ENCODE measurements around the gene HELT.

HELT gene

DNA sequence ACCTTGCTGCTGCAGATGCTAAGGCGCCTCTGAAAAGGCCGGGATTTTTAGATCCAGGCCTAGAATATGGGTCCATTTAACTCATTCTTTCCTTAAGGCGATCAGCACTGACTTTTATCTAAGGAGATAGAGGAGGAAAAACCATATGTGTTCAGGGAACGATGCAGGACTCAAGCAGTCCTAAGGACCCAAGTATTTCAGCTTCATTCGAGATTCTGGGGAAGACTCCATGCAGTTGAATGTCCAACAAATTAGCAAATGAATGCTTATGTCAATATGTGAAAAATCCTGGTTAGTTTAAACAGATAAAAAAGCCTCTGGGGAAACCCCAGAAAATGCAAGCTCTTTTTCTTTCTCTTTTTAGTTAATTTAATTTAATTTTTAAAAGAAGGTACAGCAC, 36.0 kb downstream of the HELT start:
- H3K4me3 ChIP-seq (replicated peaks; ENCODE audit: low read depth, low read length), result no peak overlapping the region
- no peak for DNase-seq (ENCODE audit: extremely low read depth, low read depth)
- TF ChIP-seq, protein P1, sequence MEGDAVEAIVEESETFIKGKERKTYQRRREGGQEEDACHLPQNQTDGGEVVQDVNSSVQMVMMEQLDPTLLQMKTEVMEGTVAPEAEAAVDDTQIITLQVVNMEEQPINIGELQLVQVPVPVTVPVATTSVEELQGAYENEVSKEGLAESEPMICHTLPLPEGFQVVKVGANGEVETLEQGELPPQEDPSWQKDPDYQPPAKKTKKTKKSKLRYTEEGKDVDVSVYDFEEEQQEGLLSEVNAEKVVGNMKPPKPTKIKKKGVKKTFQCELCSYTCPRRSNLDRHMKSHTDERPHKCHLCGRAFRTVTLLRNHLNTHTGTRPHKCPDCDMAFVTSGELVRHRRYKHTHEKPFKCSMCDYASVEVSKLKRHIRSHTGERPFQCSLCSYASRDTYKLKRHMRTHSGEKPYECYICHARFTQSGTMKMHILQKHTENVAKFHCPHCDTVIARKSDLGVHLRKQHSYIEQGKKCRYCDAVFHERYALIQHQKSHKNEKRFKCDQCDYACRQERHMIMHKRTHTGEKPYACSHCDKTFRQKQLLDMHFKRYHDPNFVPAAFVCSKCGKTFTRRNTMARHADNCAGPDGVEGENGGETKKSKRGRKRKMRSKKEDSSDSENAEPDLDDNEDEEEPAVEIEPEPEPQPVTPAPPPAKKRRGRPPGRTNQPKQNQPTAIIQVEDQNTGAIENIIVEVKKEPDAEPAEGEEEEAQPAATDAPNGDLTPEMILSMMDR (IDR thresholded peaks at IDR 0.05; ENCODE audit: low read depth, low read length, missing control alignments), result no peak

DNA sequence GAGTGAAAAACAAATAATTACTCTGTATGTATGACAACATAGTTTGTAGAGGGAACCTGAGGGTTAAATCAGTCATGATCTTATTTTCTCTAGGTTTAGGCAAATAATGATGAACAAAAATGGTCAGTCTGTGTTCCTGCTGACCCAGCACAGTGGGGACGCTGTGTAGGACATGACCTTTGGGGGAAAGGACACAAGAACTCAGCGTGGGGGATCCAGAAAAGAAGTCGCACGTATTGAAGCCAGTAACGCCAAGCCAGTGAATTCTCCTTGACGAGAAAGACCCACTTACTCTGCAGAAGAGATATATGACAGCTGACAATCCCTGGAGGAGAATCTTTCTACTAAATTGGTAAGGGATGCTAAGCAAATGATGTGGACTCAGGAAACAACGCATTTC, 36.6 kb downstream of the HELT start:
- no peak overlapping the region for H3K4me3 ChIP-seq (replicated peaks; ENCODE audit: low read depth, low read length)
- no peak for DNase-seq (ENCODE audit: extremely low read depth, low read depth)
- TF ChIP-seq, protein P1 (IDR thresholded peaks at IDR 0.05; ENCODE audit: low read depth, low read length, missing control alignments), result no peak

DNA sequence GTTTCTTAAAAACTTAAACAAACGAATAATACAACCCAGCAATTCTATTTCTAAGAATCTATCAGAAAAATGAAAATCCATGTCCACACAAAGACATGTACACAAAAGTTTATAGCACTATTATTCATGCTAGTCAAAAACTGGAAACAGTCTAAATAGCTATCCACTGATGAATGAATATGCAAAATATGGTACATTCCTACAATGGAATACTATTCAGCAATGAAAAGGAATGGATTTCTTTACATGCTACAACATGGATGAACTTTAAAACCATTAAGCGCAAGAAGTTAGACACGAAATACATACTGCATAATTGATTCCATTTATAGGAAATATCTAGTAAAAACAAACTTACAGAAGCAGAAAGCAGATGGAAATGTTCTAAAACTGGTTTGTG, 43.3 kb downstream of the HELT start:
- no peak for DNase-seq (ENCODE audit: extremely low read depth, low read depth)
- no peak overlapping the region for H3K4me3 ChIP-seq (replicated peaks; ENCODE audit: low read depth, low read length)
- TF ChIP-seq, protein P1 (IDR thresholded peaks at IDR 0.05; ENCODE audit: low read depth, low read length, missing control alignments), result no peak

DNA sequence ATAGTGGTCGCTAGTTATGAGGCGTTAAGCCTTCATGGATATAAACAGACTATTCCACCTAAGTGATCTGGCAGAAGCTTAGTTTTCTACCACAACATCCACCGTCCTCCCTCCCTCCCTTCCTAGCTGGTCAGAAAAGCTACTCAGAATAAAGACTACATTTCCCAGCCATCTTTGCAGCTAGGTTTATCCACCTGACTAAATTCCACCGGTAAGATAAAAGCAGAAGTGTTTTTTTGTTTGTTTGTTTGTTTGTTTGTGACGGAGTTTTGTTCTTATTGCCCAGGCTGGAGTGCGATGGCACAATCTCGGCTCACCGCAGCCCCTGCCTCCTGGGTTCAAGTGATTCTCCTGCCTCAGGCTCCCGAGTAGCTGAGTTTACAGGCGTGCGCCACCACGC, 44.3 kb downstream of the HELT start:
- TF ChIP-seq, protein P1 (IDR thresholded peaks at IDR 0.05; ENCODE audit: low read depth, low read length, missing control alignments), result no peak
- H3K4me3 ChIP-seq (replicated peaks; ENCODE audit: low read depth, low read length), result no peak overlapping the region
- no peak for DNase-seq (ENCODE audit: extremely low read depth, low read depth)

DNA sequence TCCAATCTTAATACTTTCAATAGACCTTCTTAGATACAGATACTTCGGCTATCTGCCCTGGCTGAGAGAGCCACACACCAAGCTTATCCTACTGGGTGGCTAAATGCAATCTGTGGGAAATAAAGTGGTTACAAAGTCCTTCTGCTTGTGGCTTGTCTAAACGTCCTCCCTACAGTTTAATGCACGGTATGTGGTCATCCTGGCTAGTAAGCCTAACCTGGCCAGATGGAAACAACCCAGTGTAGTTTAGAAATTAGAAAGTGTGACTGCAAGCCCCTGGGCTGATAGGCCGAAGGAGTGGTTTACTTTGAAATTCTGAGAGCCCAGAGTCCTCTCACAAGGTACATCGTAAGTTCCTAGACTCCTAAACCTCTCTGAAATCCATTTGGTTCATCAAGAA, 47.9 kb downstream of the HELT start:
- no peak for DNase-seq (ENCODE audit: extremely low read depth, low read depth)
- H3K4me3 ChIP-seq (replicated peaks; ENCODE audit: low read depth, low read length), result no peak overlapping the region
- TF ChIP-seq, protein P1 (IDR thresholded peaks at IDR 0.05; ENCODE audit: low read depth, low read length, missing control alignments), result no peak

DNA sequence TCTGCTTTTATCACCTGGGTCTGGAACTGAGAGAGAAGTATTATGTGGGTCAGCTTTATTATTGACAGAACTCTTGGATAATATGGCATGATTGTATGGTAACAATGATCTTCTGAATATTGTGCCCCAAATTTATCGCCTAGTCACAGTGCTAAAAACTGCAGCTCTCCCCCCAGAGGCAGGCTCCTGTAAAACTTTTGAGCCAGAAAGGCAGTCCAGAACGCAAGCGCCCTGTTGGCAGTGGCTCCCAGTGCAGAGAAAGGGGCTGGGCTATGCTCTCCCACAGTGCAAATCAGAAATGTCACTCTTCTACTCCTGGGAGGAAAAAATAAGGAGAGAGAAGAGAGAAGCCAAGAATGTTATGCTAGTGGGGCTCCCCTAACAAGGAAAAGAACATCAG, 50.5 kb downstream of the HELT start:
- no peak for DNase-seq (ENCODE audit: extremely low read depth, low read depth)
- TF ChIP-seq, protein P1 (IDR thresholded peaks at IDR 0.05; ENCODE audit: low read depth, low read length, missing control alignments), result no peak
- no peak overlapping the region for H3K4me3 ChIP-seq (replicated peaks; ENCODE audit: low read depth, low read length)

All from HFF-Myc (cell line).